SK-N-SH (cell line): Measurements from ENCODE around the gene DTNBP1. TPM values are rescaled to one million over a fixed set of nuclear protein-coding genes. Genes with fewer than 3 reads are reported as not detected.

Experiments
- CTCF ChIA-PET: fragments of 300-600, 350-600 bp; formaldehyde crosslinking; extraction: SDS; loops from one replicate; lab custom pipeline; 2021; lab: Yijun Ruan, JAX
- POLR2A ChIA-PET: fragments of 350-600 bp; sonication (Branson Sonifier 250); formaldehyde crosslinking; extraction: SDS; loops from one replicate; lab custom pipeline; 2020; ENCODE audit warnings: antibody characterized with exemption, inconsistent platforms; lab: Yijun Ruan, JAX
- DNase-seq: peaks from one replicate; pipeline ENCODE4 v3.0.0; 2012
- H2AFZ ChIP-seq: fragments of 200-600 bp; sonication (generic); 2 replicates; pipeline ENCODE4 v1.8.1; 2016; ENCODE audit warnings: antibody characterized with exemption, mild to moderate bottlenecking, low read depth
- H3F3A ChIP-seq: fragments of 200-600 bp; sonication (generic); replicated peaks from 2 replicates; pipeline ENCODE3; 2016; ENCODE audit warnings: antibody characterized with exemption, mild to moderate bottlenecking; ENCODE audit not compliant: insufficient read depth
- H3K27ac ChIP-seq, 2 experiments: fragments of 200-500 bp in 1 of 2; fragments of 200-600 bp in 1 of 2; sonication (Bioruptor generic) in 1 of 2; sonication (generic), shearing (Covaris generic) in 1 of 2; 2 replicates each; pipeline versions ENCODE4 v1.5.1 to v1.6.1; 2014 to 2016; ENCODE audit warnings: low read depth in 2 of 2, inconsistent platforms in 1 of 2, low read length in 1 of 2, mild to moderate bottlenecking in 1 of 2, mixed read lengths in 1 of 2
- H3K27me3 ChIP-seq: fragments of 200-600 bp; sonication (generic), shearing (Covaris generic); 2 replicates; pipeline ENCODE4 v1.6.1; 2016; ENCODE audit warnings: mixed run types; ENCODE audit not compliant: insufficient read depth
- H3K36me3 ChIP-seq, 2 experiments: fragments of 200-500 bp in 1 of 2; fragments of 200-600 bp in 1 of 2; sonication (Bioruptor generic) in 1 of 2; sonication (generic) in 1 of 2; replicated peaks in 1 of 2; 2 replicates each; pipeline versions ENCODE3 to v1.5.1; 2014 to 2016; ENCODE audit warnings: low read length in 1 of 2, mild to moderate bottlenecking in 1 of 2; ENCODE audit not compliant: insufficient read depth in 2 of 2, control insufficient read depth in 1 of 2
- H3K4me1 ChIP-seq, 2 experiments: fragments of 200-500 bp in 1 of 2; fragments of 200-600 bp in 1 of 2; sonication (Bioruptor generic) in 1 of 2; sonication (generic), shearing (Covaris generic) in 1 of 2; 2 replicates each; pipeline versions ENCODE4 v1.5.1 to v1.6.1; 2014 to 2016; ENCODE audit warnings: low read depth in 1 of 2, low read length in 1 of 2, mixed run types in 1 of 2; ENCODE audit not compliant: insufficient read depth in 2 of 2, control insufficient read depth in 1 of 2
- H3K4me2 ChIP-seq: fragments of 200-600 bp; sonication (generic), shearing (Covaris generic); 2 replicates; pipeline ENCODE4 v1.6.1; 2017; ENCODE audit warnings: mixed run types
- H3K4me3 ChIP-seq, 2 experiments: fragments of 200-500 bp in 1 of 2; fragments of 200-600 bp in 1 of 2; sonication (Bioruptor generic) in 1 of 2; sonication (generic), shearing (Covaris generic) in 1 of 2; 2 replicates each; pipeline versions ENCODE4 v1.5.1 to v1.8.1; 2014 to 2016; ENCODE audit warnings: low read depth in 2 of 2, inconsistent platforms in 1 of 2, low read length in 1 of 2, mild to moderate bottlenecking in 1 of 2, mixed read lengths in 1 of 2, moderate library complexity in 1 of 2
- H3K79me2 ChIP-seq: fragments of 200-600 bp; sonication (generic); 2 replicates; pipeline ENCODE4 v1.8.1; 2017; ENCODE audit warnings: mild to moderate bottlenecking; ENCODE audit not compliant: insufficient read depth
- H3K9ac ChIP-seq: fragments of 200-600 bp; sonication (generic); 2 replicates; pipeline ENCODE4 v1.6.1; 2017; ENCODE audit warnings: mixed run types
- H3K9me2 ChIP-seq: fragments of 200-600 bp; sonication (generic); 2 replicates; pipeline ENCODE4 v1.6.1; 2017; ENCODE audit warnings: mixed run types
- H3K9me3 ChIP-seq: fragments of 200-600 bp; sonication (generic); 2 replicates; pipeline ENCODE4 v1.6.1; 2017; ENCODE audit warnings: mixed run types, mild to moderate bottlenecking, moderate library complexity
- H4K20me1 ChIP-seq: fragments of 200-600 bp; sonication (generic); 2 replicates; pipeline ENCODE4 v1.6.1; 2017; ENCODE audit warnings: mild to moderate bottlenecking, mixed run types; ENCODE audit not compliant: insufficient read depth
- CHD2 ChIP-seq: fragments of 150-350 bp; IDR thresholded peaks from 2 replicates; pipeline ENCODE4 v1.6.1; 2018; ENCODE audit warnings: low read length; ENCODE audit not compliant: partially characterized antibody
- FOSL2 ChIP-seq: IDR thresholded peaks from 2 replicates; pipeline ENCODE4 v1.4.0; 2012; ENCODE audit warnings: low read depth, mild to moderate bottlenecking, moderate library complexity, borderline replicate concordance
- FOXJ3 ChIP-seq: sonication (generic); formaldehyde crosslinking; IDR thresholded peaks from 2 replicates; pipeline ENCODE4 v1.5.1; 2020; ENCODE audit warnings: mild to moderate bottlenecking, missing genetic modification reagents
- GABPA ChIP-seq: IDR thresholded peaks from 2 replicates; pipeline ENCODE4 v1.4.0; 2012; ENCODE audit warnings: low read depth, mild to moderate bottlenecking
- GATA2 ChIP-seq: sonication (generic); formaldehyde crosslinking; IDR thresholded peaks from 2 replicates; pipeline ENCODE4 v1.5.0; 2020; ENCODE audit warnings: mild to moderate bottlenecking, missing genetic modification reagents
- MXI1 ChIP-seq: IDR thresholded peaks from 2 replicates; pipeline ENCODE4 v1.6.1; 2012; ENCODE audit warnings: mild to moderate bottlenecking, low read depth, low read length, improper control_type of control experiment
- NRF1 ChIP-seq: IDR thresholded peaks from 2 replicates; pipeline ENCODE4 v1.6.1; 2012; ENCODE audit warnings: low read depth, mild to moderate bottlenecking, low read length
- RAD21 ChIP-seq: IDR thresholded peaks from 2 replicates; pipeline ENCODE4 v1.6.1; 2012; ENCODE audit warnings: mild to moderate bottlenecking, low read length
- RCOR1 ChIP-seq: fragments of 150-350 bp; IDR thresholded peaks from 2 replicates; pipeline ENCODE4 v1.6.1; 2017; ENCODE audit warnings: antibody characterized with exemption, low read length
- RXRA ChIP-seq: IDR thresholded peaks from 2 replicates; pipeline ENCODE4 v1.4.0; 2012; ENCODE audit warnings: low read depth, mild to moderate bottlenecking, borderline replicate concordance
- SIN3A ChIP-seq: IDR thresholded peaks from 2 replicates; pipeline ENCODE4 v1.6.1; 2012; ENCODE audit warnings: low read depth, mild to moderate bottlenecking, low read length, moderate library complexity, borderline replicate concordance
- TAF1 ChIP-seq: IDR thresholded peaks from 2 replicates; pipeline ENCODE4 v1.6.1; 2012; ENCODE audit warnings: low read depth, mild to moderate bottlenecking, low read length, moderate library complexity, borderline replicate concordance
- TCF12 ChIP-seq: IDR thresholded peaks from 2 replicates; pipeline ENCODE4 v1.4.0; 2012
- TEAD4 ChIP-seq: IDR thresholded peaks from 2 replicates; pipeline ENCODE4 v1.4.0; 2012; ENCODE audit warnings: mild to moderate bottlenecking, borderline replicate concordance; ENCODE audit not compliant: insufficient read depth
- YY1 ChIP-seq: IDR thresholded peaks from 2 replicates; pipeline ENCODE4 v1.4.0; 2012; ENCODE audit warnings: low read depth, mild to moderate bottlenecking
- WGBS: methylation state at CpG from one replicate; pipeline ENCODE4 v1.1.6; 2017; ENCODE audit warnings: low lambda C conversion rate; 5-methylcytosine and 5-hydroxymethylcytosine counted together
- polyA plus RNA-seq, 3 experiments: library from polyadenylated mRNA; depleted of rRNA; stranded (reverse); fragments of >200 nt; gene quantifications; 2 replicates each; pipeline ENCODE4 v1.2.3, GENCODE V29; 2012
- TF ChIP-seq, protein P1 (sequence below): IDR thresholded peaks from 2 replicates; pipeline ENCODE4 v1.4.0; 2012; ENCODE audit warnings: low read depth, borderline replicate concordance
- TF ChIP-seq, protein P2 (sequence below): fragments of 150-350 bp; IDR thresholded peaks from 2 replicates; pipeline ENCODE4 v1.6.1; 2017; ENCODE audit warnings: antibody characterized with exemption, low read length, low read depth, borderline replicate concordance
- TF ChIP-seq, protein P3 (sequence below): IDR thresholded peaks from 2 replicates; pipeline ENCODE4 v1.4.0; 2012; ENCODE audit warnings: low read depth
- TF ChIP-seq, protein P4 (sequence below): IDR thresholded peaks from 2 replicates; pipeline ENCODE4 v1.6.1; 2012; ENCODE audit warnings: mild to moderate bottlenecking, low read depth, low read length, moderate library complexity

DTNBP1 gene
- polyA plus RNA-seq, 1 of the 3 experiments (the other 2 are of a cell fraction), result 19.7 TPM

DNA sequence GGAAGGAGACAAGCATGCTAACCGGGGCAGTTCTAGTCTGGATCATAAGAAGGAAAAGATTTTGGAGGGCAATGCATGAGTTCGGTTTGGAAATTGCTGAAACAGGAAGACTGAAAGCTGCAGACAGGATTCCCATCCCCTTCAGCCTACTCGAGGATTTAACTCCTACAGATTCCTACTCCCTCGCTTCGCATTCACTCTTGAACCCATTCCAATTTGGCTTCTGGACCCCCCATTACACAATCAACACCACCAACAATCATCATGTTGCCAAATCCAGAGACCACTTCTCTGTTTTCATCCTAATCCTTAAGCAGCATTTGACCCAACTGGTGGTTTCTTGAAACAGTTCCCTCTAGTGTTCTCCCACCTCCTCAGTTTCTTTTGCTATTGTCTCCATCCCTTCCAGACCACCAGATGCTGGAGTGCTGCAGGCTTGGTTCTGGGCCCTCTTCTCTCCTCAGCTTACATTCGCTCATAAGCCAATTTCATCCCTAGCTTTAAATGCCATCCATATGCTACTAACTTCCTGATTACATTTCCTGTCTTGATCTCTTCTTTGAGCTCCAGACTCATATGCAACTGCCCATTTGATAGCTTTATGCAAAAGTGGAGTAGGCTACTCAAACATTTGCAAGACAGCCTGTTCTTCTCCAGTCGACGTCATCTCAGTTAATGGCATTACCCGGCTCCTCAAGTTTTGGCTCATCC is 66.5 kb downstream of the DTNBP1 start:
- peaks cover 0 to under 1% of the 10 kb centered on the region in 2 experiments for H3K36me3 ChIP-seq
- H3K4me3 ChIP-seq, result no peak overlapping the region
- CTCF ChIA-PET, result interaction anchor here (1.2 kb wide), 1 partner anchor 27 kb away, joined by 3 read pairs; no protein-coding TSS in a partner anchor
- POLR2A ChIA-PET, result no interaction called here
- no peaks in the 10 kb centered on the region for H3F3A ChIP-seq
- TF ChIP-seq FOSL2 (no peak), SIN3A (no peak), YY1 (no peak)
- H3K79me2 ChIP-seq, result no peaks in the 10 kb centered on the region
- no peak overlapping the region for H2AFZ ChIP-seq
- no peak for DNase-seq
- peaks cover 2 to 12% of the 10 kb centered on the region in 2 experiments; a peak in 2 of 4 replicates for H3K4me1 ChIP-seq
- H3K9ac ChIP-seq, result no peak overlapping the region
- no peak overlapping the region for H3K4me2 ChIP-seq
- WGBS, result 93% methylated on average over 9 of the region's 9 CpGs
- H3K9me2 ChIP-seq, result no peaks in the 10 kb centered on the region
- H3K27me3 ChIP-seq, result no peaks in the 10 kb centered on the region
- no peak overlapping the region for H3K27ac ChIP-seq
- no peaks in the 10 kb centered on the region for H3K9me3 ChIP-seq
- H4K20me1 ChIP-seq, result no peaks in the 10 kb centered on the region

DNA sequence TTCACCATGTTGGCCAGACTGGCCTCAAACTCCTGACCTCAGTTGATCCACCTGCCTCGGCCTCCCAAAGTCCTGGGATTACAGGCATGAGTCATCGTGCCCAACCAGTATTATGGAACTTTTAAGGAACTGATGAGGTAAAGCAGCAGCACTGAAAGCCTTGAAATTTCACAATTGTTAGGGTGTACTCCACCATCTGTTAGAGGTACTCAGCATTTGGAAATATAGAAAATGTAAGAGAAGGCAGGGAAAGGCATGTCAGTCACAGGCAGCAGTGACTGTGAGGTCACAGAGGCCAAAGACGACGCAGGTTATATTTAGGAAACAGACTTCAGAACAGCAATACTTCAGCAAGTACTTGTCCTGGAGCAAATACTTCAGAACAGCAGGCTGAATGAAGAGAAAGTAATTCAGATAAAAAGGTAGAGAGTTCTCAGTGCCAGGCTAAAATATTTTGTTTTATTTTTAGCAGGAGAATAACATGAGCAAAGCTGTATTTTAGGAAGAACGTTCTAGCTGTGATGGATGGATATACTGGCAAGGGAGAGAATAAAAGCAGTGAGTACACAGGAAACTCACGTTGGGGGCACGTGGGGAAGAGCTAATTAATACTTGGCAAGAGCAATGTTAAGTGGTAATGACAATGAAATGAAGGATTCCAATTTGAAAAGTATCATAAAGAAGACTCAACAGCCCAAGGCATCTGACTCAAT is 67.2 kb downstream of the DTNBP1 start:
- peaks cover 2 to 12% of the 10 kb centered on the region in 2 experiments; a peak in 2 of 4 replicates for H3K4me1 ChIP-seq
- WGBS, result 95% methylated on average over 7 of the region's 7 CpGs
- no peaks in the 10 kb centered on the region for H3F3A ChIP-seq
- no peak overlapping the region for H3K4me3 ChIP-seq
- H3K9me3 ChIP-seq, result no peaks in the 10 kb centered on the region
- no peak overlapping the region for H3K27ac ChIP-seq
- no peaks in the 10 kb centered on the region for H3K36me3 ChIP-seq
- no peaks in the 10 kb centered on the region for H3K79me2 ChIP-seq
- no peak for DNase-seq
- no peaks in the 10 kb centered on the region for H4K20me1 ChIP-seq
- no peak overlapping the region for H3K9ac ChIP-seq
- H3K9me2 ChIP-seq, result no peaks in the 10 kb centered on the region
- no peak overlapping the region for H3K4me2 ChIP-seq
- ChIA-PET CTCF (interaction anchor here (1.2 kb wide), 1 partner anchor 28 kb away, joined by 3 read pairs; no protein-coding TSS in a partner anchor), POLR2A (interaction anchor here (1.1 kb wide), 1 partner anchor 14 kb away, joined by 7 read pairs; no protein-coding TSS in a partner anchor)
- no peaks in the 10 kb centered on the region for H3K27me3 ChIP-seq
- H2AFZ ChIP-seq, result no peak overlapping the region
- no peak for TF ChIP-seq GABPA
- TF ChIP-seq, protein P1, sequence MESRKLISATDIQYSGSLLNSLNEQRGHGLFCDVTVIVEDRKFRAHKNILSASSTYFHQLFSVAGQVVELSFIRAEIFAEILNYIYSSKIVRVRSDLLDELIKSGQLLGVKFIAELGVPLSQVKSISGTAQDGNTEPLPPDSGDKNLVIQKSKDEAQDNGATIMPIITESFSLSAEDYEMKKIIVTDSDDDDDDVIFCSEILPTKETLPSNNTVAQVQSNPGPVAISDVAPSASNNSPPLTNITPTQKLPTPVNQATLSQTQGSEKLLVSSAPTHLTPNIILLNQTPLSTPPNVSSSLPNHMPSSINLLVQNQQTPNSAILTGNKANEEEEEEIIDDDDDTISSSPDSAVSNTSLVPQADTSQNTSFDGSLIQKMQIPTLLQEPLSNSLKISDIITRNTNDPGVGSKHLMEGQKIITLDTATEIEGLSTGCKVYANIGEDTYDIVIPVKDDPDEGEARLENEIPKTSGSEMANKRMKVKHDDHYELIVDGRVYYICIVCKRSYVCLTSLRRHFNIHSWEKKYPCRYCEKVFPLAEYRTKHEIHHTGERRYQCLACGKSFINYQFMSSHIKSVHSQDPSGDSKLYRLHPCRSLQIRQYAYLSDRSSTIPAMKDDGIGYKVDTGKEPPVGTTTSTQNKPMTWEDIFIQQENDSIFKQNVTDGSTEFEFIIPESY, result no peak
- TF ChIP-seq RCOR1, result no peak
- no peak for TF ChIP-seq TEAD4
- TF ChIP-seq, protein P2, sequence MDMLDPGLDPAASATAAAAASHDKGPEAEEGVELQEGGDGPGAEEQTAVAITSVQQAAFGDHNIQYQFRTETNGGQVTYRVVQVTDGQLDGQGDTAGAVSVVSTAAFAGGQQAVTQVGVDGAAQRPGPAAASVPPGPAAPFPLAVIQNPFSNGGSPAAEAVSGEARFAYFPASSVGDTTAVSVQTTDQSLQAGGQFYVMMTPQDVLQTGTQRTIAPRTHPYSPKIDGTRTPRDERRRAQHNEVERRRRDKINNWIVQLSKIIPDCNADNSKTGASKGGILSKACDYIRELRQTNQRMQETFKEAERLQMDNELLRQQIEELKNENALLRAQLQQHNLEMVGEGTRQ, result no peak
- TF ChIP-seq RAD21, result no peak
- TF ChIP-seq, protein P3, sequence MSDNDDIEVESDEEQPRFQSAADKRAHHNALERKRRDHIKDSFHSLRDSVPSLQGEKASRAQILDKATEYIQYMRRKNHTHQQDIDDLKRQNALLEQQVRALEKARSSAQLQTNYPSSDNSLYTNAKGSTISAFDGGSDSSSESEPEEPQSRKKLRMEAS, result no peak
- TF ChIP-seq MXI1, result no peak
- TF ChIP-seq CHD2, result no peak
- TF ChIP-seq GATA2 (CRISPR knock-in tag), result no peak
- no peak for TF ChIP-seq RXRA
- TF ChIP-seq, protein P4, sequence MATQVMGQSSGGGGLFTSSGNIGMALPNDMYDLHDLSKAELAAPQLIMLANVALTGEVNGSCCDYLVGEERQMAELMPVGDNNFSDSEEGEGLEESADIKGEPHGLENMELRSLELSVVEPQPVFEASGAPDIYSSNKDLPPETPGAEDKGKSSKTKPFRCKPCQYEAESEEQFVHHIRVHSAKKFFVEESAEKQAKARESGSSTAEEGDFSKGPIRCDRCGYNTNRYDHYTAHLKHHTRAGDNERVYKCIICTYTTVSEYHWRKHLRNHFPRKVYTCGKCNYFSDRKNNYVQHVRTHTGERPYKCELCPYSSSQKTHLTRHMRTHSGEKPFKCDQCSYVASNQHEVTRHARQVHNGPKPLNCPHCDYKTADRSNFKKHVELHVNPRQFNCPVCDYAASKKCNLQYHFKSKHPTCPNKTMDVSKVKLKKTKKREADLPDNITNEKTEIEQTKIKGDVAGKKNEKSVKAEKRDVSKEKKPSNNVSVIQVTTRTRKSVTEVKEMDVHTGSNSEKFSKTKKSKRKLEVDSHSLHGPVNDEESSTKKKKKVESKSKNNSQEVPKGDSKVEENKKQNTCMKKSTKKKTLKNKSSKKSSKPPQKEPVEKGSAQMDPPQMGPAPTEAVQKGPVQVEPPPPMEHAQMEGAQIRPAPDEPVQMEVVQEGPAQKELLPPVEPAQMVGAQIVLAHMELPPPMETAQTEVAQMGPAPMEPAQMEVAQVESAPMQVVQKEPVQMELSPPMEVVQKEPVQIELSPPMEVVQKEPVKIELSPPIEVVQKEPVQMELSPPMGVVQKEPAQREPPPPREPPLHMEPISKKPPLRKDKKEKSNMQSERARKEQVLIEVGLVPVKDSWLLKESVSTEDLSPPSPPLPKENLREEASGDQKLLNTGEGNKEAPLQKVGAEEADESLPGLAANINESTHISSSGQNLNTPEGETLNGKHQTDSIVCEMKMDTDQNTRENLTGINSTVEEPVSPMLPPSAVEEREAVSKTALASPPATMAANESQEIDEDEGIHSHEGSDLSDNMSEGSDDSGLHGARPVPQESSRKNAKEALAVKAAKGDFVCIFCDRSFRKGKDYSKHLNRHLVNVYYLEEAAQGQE, result no peak
- no peak for TF ChIP-seq NRF1
- no peak for TF ChIP-seq TCF12
- TF ChIP-seq YY1, result no peak
- TF ChIP-seq FOXJ3 (CRISPR knock-in tag), result no peak
- no peak for TF ChIP-seq TAF1
